Hair follicular keratinocyte (primary cell): ENCODE results near the gene TXNDC9. TPM values are rescaled to one million over a fixed set of nuclear protein-coding genes. Genes with fewer than 3 reads are reported as not detected.

Experiments
- total RNA-seq: library from RNA; depleted of rRNA; stranded (reverse); fragments of >200 nt; gene quantifications from 2 replicates; pipeline ENCODE4 v1.2.3, GENCODE V29; 2015

The TXNDC9 gene, protein sequence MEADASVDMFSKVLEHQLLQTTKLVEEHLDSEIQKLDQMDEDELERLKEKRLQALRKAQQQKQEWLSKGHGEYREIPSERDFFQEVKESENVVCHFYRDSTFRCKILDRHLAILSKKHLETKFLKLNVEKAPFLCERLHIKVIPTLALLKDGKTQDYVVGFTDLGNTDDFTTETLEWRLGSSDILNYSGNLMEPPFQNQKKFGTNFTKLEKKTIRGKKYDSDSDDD
- total RNA-seq = 63.2 and 66.8 TPM in 2 replicates

DNA sequence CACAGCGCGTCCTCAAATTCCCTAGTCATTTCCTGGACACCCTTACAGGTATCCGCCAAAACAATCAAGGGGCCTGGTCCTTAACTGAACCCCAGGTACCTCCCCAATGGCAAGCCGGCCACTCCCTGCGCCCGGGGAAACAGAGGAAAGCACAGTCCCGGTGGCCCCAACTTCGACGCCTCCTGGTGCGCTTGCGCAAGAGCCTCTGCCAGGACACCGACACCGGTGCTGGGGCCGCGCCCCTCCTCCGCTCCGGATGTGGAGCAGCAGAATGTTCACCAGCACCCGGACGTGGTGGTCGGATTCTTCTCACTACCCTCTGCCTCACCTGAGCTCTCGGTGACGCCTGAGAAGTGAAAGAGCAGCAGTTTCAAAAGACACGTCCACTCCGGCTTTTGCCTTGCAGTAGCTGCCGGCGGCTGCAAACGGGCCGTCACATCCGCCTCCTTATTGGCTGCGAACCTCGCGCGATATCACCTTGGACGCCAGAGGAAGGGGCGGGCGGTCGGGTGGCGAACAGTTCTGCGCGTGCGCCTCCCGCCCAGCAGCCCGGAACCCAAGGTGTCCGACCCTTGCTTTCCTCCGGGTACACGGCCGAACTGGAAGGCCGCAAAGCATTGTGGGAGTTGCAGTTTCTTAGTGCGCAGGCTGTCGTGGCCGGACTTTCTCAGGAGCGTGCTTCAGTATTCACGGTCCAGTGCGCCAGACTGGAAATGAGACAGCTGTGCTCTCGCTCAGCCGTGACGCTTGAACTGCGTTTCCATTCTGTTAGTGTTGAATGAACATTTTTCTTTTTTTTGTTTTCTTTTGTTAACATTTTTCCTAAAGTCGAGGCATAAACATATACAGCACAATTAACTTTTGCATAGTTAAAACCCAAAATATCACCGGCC is at the start of gene TXNDC9:
TSS of gene TXNDC9 (minus strand) at position 423 of the 893 bp plus-strand sequence. CDS start 3,123 bp downstream, outside the sequence.

DNA sequence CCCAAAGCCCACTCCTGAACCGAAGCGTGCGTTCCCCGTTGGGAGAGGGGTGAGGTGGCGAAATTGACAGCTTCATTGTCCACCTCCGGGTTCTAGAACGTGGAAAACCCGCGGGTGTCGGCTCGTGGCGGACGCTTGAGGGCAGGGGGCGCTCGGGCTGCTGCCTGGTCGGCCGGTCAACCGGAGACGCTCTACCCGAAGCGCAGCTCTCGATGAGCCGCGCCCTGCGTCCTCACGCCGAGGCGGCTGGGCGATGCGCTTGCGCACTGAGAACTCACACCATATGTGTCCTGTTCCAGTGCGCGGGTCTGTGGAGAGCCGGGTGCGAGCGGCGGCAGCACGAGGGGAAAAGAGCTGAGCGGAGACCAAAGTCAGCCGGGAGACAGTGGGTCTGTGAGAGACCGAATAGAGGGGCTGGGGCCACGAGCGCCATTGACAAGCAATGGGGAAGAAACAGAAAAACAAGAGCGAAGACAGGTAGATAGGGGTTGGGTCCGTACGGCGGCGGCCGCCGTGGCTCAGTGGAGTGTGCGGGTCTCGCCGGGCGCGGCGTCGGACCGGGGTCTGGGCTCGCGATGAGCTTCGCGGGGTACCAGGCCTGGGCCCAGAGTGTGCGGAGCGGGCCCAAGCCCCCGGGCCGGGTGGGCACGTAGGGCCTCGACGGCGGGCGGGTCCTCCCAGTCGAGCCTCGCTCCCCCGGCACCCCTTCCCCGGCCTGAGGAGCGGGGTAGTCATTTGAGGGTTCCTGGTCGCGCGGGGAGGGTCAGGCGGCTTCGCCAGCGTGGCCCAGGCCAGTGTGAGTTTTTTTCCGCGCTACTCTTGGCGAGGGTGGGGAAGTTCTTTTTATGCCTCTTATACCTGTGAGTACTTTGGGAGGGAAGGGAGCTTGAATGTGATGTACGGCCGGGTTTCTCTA is 1.2 kb upstream of the TXNDC9 start, which contains the start of gene EIF5B:
TSS of gene EIF5B (plus strand) at position 277 of the 916 bp plus-strand sequence. CDS start at position 443, 166 bp downstream.

DNA sequence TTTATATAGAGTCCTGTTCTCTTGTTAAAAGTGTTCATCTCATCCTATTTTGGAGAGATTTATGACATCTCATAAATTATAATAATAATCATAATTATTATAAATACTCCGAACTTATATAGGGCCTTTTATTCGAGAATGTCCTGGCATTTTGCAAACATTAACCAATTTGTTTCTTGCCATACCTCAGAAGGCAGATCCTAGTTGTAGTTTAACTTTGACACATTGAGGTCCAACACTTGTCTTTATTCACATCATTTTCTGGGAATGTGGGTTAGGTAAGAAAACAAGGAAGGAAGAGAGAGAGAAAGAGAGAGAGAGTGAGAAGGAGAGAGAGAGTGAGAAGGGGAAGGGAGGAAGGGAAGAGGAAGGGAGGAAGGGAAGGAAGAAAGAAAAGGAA is 35.0 kb downstream of the TXNDC9 start, which contains the start of gene LYG1:
TSS of gene LYG1 (minus strand) at position 101 of the 400 bp plus-strand sequence. CDS start 5,527 bp downstream, outside the sequence.

Other genes with a start within 250 kb of the TXNDC9 start
- 0.16 and 2.3 TPM in 2 replicates for gene C2orf15, start 194.6 kb downstream of the TXNDC9 start, total RNA-seq
- 1.3 and 1.5 TPM in 2 replicates for gene TSGA10, start 181.4 kb downstream of the TXNDC9 start, total RNA-seq
- gene LIPT1, start 181.4 kb downstream of the TXNDC9 start, total RNA-seq = 3.1 and 3.4 TPM in 2 replicates
- gene MITD1, start 155.3 kb downstream of the TXNDC9 start, total RNA-seq = 31.3 and 42.6 TPM in 2 replicates
- 42.2 and 44.1 TPM in 2 replicates for gene MRPL30, start 155.1 kb downstream of the TXNDC9 start, total RNA-seq
- not detected in 2 replicates for gene LYG2, start 80.7 kb downstream of the TXNDC9 start, total RNA-seq
- 0.23 TPM in 1 of 2 replicates, not detected in the other for gene LYG1, start 35.1 kb downstream of the TXNDC9 start, total RNA-seq
- 20.7 and 21.0 TPM in 2 replicates for gene EIF5B, start 1.1 kb upstream of the TXNDC9 start, total RNA-seq
- gene REV1, start 153.7 kb upstream of the TXNDC9 start, total RNA-seq = 13.1 and 17.3 TPM in 2 replicates